Measurements from ENCODE around the gene SNRNP200.

SNRNP200 gene

DNA sequence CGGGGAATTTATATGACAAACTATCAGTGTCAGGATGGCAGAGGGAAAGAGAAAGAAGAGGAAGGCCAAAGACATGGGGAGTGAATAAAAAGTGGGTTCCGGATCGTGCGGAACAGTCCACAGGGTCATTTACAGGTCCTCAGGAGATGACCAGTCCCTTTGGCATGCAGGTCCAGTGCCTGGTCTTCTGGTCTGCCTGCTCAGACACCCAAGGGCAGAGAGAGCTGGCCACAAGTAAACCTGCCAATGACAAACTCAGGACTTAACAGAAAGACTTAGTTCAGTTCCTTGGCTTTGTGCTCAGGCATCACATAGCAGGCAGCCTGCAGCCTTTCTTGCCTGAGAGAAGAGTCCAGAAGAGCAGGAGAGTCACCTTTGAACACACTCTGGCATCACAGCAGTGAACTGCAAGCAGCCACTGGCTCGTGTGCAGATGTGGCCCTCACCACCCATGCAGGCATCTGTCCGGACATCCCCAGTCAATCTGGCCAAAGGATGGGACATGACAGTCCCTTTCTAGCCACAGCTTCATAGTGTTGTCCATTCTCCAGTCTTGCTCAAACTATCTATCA, 53.5 kb downstream of the SNRNP200 start:
- DNase-seq (ENCODE audit: low read depth) = no peak

- no peak for DNase-seq (ENCODE audit: low read depth)
These were observed 55.2 kb downstream of the SNRNP200 start for GRCh38 chr2:96250188-96250587.

DNA sequence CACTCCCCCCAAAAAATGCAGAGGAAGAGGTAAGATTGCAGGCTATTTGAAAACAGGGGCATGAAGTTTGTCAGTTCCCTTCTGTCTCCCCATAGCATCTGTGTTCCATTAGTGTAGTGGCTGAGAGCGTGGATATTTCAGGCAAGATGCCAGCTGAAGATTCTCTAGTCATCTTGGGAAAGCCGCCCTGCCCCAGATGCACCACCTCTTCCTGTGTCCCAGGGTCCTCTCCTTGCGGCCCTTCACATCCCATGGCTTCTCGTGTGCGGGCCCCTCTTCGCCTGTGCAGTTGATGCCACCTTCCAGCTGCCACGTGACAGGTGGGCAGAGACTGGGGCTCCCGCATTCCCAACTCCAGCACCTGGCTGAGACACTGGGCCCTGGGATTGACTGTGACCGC, 55.7 kb downstream of the SNRNP200 start:
- DNase-seq (ENCODE audit: low read depth) = no peak

- no peak for DNase-seq (ENCODE audit: low read depth)
These were observed 56.7 kb downstream of the SNRNP200 start for GRCh38 chr2:96248624-96249023.

GRCh38 chr2:96247896-96248295, 57.5 kb downstream of the SNRNP200 start:
- no peak for DNase-seq (ENCODE audit: low read depth)

DNA sequence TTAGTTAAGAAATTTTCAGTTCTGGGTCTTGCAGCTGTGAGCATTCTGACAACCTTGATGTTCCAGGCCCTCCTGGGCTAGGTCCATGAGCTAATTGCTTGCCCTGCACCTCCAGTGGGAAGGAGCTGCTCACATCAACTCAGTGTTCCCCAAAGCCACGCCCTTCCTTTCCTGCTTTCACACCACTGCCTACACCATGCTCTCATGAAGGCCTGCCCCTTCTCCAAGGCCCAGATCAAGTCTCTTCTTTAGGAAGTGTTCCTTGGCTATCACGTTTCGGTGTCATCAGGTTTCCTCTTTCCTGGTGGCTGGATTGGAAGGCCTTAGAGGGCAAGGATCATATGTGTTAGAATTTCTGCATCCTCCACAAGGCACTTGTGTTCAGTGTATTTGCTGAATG, 58.3 kb downstream of the SNRNP200 start:
- DNase-seq (ENCODE audit: low read depth) = no peak

GRCh38 chr2:96245609-96246390, 59.5 kb downstream of the SNRNP200 start:
- no peak for DNase-seq (ENCODE audit: low read depth)

- no peak for DNase-seq (ENCODE audit: low read depth)
These were observed 61.5 kb downstream of the SNRNP200 start for GRCh38 chr2:96243843-96244242.

DNA sequence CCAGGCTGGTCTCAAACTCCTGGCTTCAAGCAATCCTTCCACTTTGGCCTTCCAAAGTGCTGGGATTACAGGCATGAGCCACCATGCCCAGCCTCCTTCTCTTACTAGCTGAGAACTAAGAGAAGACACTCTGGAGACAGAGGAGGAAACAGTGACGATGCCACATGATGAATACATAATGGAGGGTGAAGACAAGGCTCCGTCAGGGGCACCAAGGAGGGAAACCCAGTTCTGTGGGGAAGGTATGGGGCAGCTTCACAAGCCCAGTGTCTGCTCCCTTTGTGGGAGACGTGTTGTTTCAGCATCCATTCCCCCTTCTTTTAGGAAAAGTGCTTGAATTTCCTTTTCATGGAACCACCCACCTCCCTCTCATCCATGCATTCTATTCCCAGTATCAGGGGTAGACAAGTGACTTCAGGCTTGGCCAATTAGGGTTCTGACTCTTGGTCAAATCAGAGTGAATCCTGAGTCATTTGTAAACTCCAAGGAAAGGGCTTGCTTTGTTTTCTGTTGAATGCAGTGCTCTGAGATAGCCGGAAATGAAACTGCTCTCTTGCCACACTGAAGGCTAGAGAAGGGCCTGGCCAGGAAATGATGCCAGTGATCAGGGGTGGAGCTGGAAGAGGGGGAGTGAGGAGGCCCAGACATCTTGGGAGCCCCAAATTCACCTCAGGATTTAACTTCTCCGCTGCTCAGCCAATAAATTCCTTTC, 63.3 kb downstream of the SNRNP200 start:
- DNase-seq (ENCODE audit: low read depth) = no peak

GRCh38 chr2:96241227-96241626, 64.1 kb downstream of the SNRNP200 start:
- DNase-seq (ENCODE audit: low read depth) = no peak

GRCh38 chr2:96240341-96241038, 64.9 kb downstream of the SNRNP200 start:
- no peak for DNase-seq (ENCODE audit: low read depth)

DNA sequence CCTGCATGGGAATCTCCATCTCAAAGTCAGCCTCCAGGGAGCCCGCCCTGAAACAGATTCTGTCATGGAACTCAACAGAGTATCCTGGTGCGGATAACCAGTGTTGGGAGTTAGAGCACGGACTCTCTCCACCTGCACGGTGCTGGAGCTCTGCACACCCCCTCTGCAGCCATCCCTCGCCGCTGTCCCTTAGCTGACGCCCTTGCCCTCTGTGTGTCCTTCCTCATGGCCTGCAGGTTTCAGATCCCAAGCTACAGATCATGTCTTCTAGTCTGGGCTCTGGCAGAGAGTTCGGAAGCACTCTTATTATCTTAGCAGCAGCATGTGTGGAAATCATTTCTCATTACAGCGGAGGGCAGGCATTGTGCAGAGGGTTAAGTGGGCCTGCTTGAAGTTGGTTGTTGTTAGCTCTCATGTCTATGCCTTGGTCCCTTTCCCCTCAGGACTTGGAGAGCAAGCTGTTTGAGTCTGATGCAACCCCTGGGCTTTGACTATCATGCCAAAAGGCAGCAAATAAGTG, 65.5 kb downstream of the SNRNP200 start:
- no peak for DNase-seq (ENCODE audit: low read depth)

DNA sequence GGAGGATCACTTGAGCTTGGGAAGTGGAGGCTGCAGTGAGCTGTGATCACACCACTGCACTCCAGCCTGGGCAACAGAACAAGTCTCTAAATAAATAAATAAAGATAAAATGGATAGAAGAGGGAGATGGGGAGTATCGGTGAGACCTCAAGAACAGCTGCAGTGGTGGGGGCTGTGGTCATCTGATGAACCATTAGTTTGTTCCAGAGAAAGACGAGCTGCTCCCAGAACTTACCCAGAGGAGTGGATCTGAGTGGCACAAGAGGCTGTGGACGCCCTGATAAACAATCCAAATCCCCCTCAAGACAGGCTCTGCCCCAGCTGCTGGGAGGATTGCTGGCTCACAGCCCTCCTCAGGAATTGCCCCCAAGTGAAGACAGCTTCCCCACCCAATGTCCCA, 66.3 kb downstream of the SNRNP200 start:
- no peak for DNase-seq (ENCODE audit: low read depth)

DNA sequence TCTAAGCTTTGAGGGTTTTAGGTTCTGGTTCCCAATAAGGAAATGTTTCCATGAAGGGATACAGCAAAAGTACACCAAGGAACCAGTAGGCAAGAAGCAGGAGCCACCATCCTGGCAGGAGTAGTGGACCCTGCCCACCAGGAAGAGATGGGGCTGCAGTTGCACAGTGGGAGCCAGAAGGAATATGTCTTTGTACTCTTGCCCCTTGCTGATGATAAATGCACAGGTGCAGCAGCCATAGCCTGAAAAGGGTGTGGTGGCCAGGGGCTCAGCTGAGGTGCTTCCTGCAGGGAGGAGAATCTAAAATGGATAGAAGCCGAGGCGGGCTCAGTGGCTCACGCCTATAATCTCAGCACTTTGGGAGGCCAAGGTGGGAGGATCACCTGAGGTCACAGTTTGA, 67.1 kb downstream of the SNRNP200 start:
- DNase-seq (ENCODE audit: low read depth) = no peak

- DNase-seq (ENCODE audit: low read depth) = no peak
These were observed 68.5 kb downstream of the SNRNP200 start for GRCh38 chr2:96236882-96237281.

- no peak for DNase-seq (ENCODE audit: low read depth)
These were observed 71.4 kb downstream of the SNRNP200 start for GRCh38 chr2:96233880-96234316.

DNA sequence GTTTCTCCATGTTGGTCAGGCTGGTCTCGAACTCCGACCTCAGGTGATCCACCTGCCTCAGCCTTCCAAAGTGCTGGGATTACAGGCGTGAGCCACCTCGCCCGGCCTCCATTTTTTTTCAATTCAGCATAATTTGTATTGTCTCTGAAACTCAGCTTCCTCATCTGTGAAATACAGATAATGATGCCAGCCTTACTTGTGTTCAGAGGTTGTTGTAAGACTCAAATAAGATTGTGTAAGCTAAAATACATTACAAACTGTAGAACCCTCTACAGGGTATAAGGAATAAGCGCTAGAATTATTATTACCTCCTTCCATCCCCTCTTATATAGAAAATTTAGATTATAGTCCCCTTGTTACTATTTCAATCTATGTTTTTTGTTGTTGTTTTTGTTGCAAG, 71.9 kb downstream of the SNRNP200 start:
- DNase-seq (ENCODE audit: low read depth) = no peak

DNA sequence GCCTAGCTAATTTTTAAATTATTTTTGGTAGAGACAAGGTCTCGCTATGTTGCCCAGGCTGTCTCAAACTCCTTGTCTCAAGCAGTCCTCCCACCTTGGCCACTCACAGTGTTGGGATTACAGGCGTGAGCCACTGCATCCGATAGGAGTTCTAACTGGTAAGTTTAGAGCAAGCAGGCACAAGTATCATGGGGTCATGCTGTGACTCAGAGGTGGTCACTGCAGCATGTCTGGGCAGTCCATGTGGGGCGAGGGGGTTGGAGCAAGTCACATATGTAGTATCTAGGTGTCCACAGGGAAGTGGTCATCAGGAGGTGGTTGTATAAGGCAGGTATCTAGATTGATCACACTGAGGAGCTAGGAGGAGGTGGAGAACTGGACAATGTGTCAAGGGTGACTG, 74.0 kb downstream of the SNRNP200 start:
- DNase-seq (ENCODE audit: low read depth) = no peak

- no peak for DNase-seq (ENCODE audit: low read depth)
These were observed 80.3 kb downstream of the SNRNP200 start for GRCh38 chr2:96225016-96225533.
